GM18499 (cell line): Measurements from ENCODE around the gene SLC44A5.
A peak's percentile ranks its signal among the peaks of the same experiment; 100 is the strongest.
"Not testable (repeated sequence)": the region's sequence is repeated elsewhere in the genome, so short reads cannot be mapped to it uniquely, and the experiment has no call there.

Experiments used
- ATAC-seq: cut with Tn5 transposase; IDR thresholded peaks from one replicate; pipeline ENCODE4 v1.9.1; 2021; ENCODE audit warnings: moderate number of reproducible peaks; ENCODE audit not compliant: insufficient read depth, unreplicated experiment

The SLC44A5 gene

DNA sequence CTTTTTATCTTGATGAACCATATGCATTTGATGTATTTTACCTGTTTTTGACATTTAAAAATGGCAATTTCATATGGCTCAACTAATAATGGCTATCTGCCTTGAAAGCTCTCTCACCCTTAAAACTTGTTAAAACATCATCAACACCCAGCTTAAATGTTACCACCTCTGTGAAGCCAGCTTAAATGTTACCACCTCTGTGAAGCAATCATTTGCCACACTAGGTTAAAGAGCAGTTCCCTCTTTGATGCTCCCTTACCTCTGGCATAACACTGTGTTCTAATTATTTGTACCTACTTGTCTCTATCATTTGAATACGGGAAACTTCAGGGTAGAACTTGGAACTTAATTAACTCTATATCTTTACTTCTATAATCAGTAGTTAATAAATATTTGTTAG lies 294.7 kb downstream of the SLC44A5 start:
- ATAC-seq, result no peak

DNA sequence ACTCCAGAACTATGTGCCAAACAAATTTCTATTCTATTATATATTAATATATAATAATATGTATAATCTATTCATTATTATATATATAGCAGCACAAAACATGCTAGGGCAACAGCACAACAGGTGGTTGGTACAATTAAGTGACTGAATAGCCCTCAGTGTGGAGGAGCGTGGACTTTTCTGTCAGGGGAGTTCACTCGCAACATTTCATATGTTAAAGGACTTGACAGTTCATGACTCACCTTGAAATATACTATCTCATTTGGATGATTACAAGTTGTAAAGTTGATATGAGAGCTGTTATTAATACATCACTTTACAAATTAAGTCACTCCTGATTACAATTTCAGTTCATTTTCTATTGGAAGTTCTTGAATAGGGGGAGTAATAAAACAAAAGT lies 298.3 kb downstream of the SLC44A5 start:
- ATAC-seq, result no peak

DNA sequence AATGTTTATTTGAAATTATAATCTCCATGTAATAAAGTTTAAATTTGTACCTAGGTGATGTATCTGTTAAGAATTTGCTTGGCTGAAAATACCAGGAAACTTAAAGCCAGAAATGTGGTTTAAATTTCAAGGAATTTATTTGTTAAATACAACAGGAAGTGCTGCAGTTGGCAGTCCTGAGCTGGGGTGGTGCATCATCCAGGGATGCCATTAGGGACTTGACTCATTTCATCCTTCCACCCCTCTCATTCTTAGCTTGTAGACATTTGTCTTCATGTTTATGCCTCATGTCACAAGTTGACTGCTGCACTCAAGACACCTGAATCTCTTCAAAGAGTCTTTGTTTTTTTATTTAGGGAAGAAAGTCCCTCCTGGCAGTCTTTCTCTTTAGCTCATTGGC lies 300.8 kb downstream of the SLC44A5 start:
- ATAC-seq, result no peak

DNA sequence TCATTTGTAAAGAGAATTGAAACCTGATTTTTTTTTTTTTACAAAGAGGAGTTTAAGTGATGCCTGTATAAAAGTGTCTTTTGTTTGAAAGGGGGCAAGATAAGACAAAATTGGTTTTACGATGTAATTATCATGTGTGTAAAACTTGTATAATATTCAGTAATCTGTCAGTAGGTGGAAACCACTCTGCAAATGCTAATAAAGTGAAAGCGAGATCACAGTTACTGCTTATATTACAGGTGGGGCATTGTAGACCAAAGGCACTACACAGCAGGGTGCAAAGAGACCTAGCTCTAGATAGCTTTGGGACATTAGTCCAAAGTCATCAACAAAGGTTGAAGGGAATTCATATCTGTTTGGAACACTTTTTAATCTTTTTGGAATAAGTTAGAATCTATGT lies 302.5 kb downstream of the SLC44A5 start:
- no peak for ATAC-seq

DNA sequence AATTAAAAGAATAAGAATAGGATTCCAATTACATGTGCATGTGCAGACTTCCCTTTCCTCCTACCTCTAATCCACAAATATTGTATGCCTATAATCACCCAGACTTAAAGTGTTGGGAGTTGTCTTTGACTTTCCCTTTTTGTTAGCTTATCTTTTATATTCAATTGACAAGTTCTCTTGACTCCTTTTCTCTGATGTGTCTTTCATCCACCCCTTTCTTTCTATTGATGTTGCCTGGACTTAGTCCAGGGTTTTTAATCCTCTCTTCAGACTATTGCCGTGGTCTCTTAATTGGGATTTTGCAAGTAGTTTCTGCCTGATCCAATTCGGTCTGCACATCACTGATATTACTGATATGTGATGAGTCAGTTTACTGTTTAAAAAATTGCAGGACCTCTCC lies 305.9 kb downstream of the SLC44A5 start:
- ATAC-seq, result no peak

DNA sequence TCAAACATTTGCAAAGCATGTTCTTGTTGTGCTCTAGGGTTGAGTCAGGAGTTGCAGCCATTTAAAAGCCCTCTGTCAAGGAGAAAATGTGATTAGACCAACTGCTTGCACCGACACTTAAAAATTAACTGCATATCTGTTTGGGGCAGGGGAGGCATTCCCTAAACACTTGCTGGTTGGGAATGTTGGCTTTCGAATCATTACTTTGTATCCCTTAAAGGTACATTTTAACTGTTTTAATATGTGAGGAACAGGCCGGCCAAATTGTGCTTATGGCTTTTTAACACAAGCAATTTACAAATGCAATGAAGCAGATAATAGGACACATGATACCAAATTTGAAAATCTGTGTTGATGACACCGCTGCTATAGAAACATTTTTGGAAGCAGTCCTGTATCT lies 317.6 kb downstream of the SLC44A5 start:
- no peak for ATAC-seq

DNA sequence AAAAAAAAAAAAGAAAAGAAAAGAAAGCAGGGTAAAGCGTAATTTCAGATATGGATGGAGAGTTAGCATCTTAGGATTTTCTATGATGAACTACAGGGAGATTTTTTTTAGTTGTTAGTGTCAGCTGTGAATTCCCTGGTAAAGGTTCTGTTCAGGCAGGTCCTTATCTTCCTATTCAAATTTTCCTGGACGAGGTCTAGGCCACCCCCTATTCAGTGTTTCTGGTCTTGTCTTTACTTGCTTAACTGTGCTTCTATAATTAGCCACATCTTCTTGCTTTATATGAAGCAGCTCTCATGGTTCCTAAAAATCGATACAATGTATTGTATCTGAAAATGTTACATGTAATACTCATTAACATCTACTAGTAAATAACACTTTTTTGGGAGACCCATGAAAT lies 318.9 kb downstream of the SLC44A5 start:
- ATAC-seq, result no peak

DNA sequence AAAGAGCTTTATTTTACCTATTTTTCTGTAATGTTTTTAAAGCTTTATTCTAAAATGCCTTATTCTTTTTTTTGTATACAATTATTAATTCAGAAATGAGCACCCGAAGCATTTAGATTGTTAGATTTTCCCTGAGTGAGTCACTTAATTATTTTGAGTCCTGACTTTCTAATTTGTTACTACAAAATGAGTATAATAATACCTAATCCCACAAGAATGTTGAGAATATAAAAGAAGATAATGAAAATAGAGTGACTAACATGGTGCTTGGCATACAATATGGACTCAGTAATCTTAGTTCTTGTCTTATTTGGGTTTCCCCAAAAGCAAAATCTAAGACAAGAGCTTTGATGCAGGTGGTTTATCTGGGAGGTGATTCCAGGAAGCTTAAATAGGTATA lies 334.5 kb downstream of the SLC44A5 start:
- no peak for ATAC-seq

DNA sequence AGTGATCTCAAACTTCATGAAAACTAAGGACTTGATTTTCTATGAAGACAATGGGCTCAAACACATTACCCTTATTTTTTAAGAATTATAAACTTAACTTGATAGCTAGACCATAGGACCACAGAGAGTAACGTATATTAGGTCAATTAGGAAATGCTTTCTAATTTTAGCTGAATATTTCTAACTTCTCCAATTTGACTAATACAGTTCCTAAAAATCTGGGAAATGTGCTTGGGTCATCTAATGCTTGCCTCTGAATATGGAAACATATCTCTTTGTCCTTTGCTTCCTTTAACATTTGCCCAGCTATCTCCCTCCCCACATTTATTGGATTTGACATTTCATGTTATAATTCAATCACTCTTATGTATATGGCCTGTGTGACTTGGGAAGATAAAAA lies 335.3 kb downstream of the SLC44A5 start:
- ATAC-seq, result no peak

DNA sequence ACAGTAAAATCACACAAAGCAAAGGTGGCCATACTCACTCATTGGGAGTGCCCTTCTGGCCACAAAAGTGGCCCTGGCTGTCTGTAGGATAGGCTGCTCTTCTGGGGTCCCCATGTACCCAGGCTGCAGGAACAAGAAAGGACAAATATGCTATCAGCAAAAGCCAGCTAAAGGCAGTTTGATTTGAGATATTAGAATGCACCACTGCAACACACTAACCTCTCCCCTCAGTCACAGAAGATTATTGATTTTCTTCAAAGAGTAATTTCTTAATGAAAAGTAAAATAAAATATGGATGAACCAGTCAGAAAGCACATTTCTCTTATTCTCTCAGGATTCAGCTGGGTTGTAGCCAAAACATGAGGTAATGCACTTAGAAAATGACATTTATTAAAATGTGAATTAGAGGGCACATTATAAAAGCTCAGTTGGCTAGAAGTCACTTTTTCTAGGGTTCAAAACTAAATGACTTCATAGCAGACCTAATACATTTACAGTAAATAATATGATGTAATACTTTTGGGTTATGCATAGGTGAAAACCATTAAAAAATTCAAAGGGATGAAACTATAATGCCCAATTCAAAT lies 335.9 kb downstream of the SLC44A5 start:
- no peak for ATAC-seq

DNA sequence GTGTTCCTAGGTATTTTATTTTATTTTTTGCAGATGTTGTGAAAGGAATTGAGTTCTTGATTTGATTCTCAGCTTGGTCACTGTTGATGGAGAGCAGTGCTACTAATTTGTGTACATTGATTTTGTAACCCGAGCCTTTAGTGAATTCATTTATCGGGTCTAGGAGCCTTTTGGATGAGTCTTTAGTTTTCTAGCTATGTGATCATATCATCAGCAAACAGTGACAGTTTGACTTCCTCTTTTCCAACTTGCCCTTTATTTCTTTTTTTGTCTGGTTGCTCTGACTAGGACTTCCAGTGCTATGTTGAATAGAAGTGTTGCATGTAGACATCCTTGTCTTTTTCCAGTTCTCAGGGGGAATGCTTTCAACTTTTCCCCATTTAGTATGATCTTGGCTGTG lies 337.8 kb downstream of the SLC44A5 start:
- no peak for ATAC-seq

DNA sequence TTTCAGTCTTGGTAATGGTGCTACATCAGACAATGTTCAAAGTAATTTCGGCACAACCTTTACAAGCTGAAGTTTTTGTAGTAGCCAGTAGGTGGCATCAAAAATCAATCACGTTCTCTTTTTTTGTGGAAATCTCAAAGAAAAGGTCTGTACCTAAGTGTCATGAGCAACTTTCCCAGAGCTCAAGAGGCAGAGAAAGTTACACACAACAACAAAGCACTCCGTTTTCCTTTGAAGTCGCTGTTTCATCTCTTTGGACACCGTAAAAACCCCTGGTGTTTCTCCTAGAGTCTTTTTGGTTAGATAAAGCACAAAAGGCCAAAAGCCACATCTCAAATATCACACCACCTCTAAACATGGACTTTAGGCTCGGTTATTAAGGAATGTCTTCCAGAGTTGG lies 345.1 kb downstream of the SLC44A5 start:
- peak; percentile 82 for ATAC-seq

DNA sequence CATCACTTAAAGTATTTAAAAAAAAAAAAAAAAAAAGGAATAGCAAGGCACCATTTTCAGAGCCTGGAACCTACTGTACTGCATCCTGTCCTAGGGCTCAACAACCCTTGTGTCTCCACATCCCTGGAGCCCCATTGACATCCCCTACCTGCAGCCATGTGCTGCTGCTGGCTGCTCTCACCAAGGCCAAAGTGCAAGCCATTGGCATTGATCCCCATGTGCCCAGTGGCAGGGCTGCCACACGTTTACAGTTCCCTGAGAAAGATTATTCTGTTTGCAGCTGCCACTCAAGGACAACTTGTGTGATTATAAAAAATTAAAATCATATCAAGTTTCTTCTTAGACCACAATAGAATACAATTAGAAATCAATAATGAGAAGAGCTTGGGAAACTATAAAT lies 346.8 kb downstream of the SLC44A5 start:
- ATAC-seq, result no peak

DNA sequence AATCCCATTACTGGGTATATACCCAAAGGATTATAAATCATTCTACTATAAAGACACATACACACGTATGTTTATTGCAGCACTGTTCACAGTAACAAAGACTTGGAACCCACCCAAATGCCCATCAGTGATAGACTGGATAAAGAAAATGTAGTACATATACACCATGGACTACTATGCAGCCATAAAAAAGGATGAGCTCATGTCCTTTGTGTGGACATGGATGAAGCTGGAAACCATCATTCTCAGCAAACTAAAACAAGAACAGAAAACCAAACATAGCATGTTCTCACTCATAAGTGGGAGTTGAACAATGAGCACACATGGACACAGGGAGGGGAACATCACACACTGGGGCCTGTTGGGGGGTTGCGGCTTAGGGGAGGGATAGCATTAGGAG lies 347.3 kb downstream of the SLC44A5 start:
- ATAC-seq, result not testable (repeated sequence)

DNA sequence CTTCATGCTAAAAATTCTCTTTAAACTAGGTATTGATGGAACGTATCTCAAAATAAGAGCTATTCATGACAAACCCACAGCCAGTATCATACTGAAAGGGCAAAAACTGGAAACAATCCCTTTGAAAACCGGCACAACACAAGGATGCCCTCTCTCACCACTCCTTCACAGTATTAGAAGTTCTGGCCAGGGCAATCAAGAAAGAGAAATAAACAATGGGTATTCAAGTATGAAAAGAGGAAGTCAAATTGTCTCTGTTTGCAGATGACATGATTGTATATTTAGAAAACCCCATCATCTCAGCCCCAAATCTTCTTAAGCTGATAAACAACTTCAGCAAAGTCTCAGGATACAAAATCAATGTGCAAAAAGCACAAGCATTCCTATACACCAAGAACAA lies 349.0 kb downstream of the SLC44A5 start:
- ATAC-seq, result not testable (repeated sequence)

DNA sequence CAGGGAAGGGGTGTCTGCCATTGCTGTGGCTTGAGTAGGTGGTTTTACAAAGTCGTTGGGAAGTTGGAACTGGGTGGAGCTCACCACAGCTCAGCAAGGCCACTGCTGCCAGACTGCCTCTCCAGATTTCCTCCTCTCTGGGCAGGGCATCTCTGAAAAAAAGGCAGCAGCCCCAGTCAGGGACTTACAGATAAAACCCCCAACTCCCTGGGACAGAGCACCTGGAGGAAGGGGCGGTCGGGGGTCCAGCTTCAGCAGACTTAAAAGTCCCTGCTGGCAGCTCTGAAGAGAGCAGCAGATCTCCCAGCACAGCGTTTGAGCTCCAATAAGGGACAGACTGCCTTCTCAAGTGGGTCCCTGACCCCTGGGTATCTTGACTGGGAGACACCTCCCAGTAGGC lies 352.6 kb downstream of the SLC44A5 start:
- ATAC-seq, result no peak

DNA sequence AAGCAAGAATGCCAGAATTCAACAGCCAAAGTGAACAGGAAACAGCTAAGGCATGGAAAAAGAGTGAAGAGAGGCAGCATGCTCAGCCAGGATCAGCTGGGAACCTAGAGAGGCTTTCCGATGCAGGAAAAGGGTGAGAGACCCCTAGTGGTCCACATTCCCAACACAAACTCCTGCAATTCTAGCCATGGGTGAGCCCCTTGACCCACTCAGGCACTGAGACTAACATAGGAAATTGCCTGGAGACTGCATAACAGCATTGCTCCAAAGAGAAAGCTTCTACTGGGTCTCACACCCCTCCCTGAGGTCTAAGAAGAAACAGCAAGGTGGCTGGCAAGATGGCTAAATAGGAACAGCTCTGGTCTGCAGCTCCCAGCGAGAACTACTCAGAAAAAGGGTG lies 353.5 kb downstream of the SLC44A5 start:
- ATAC-seq, result no peak

DNA sequence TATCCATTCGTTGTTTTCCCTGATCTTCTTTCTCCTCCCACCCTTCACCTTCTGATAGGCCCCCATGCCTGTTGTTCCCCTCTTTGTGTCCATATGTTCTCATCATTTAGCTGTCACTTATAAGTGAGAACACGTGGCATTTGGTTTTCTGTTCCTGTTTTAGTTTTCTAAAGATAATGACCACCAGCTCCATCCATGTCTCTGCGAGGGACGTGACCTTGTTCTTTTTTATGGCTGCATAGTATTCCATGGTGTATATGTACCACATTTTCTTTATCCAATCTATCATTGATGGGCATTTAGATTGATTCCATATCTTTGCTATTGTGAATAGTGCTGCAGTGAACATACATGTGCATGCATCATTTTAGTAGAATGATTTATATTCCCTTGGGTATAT lies 360.8 kb downstream of the SLC44A5 start:
- ATAC-seq, result not testable (repeated sequence)

DNA sequence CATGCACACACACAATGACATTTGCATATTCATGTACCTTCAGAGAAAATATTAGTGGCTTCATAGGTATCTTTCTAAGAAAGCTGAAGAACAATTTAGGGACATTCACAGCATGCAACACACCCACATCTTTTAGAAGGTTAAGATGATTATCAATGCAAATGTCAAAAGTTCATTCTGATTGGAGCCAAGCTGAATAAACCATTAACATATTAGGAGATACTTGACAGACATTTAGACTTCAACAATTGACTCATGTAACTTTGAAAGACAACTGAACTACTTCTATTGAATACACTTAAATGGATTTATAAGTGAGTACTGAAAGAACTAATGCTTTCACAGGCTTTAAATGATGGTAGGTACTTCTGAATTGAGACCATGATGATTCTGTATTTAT lies 365.7 kb downstream of the SLC44A5 start:
- no peak for ATAC-seq

DNA sequence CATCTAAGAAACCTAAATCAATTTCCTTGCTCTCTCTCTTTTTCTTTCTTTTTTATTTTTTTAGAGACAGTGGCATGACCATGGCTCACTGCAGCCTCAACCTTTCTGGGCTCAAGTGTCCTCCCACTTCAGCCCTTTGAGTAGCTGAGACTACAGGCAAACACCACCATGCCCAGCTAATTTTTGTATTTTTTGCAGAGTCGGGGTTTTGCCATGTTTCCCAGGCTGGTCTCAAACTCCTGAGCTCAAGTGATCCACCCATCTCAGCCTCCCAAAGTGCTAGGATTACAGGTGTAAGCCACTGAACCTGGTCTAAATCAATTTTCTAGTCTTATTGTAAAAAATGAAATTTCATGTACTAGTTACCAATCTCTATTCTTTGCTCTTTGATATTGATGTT lies 367.8 kb downstream of the SLC44A5 start:
- no peak for ATAC-seq

DNA sequence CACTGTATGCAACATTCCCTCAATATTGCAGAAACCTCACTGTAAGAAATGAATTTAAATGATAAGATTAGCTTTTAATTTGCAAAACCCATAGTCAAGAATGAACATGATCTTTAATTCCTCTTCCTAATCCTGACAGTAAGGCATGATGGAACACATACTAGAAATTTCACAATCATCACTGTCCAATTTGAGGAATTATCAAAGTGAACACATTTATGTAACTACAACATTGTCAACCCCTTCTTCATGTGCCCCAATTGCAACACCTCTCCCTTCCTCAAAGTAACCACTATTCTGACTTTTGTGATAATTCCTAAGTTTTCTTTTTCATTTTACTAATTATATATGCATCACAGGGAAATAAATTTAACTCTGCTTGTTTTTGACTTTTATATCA lies 373.6 kb downstream of the SLC44A5 start:
- ATAC-seq, result no peak

DNA sequence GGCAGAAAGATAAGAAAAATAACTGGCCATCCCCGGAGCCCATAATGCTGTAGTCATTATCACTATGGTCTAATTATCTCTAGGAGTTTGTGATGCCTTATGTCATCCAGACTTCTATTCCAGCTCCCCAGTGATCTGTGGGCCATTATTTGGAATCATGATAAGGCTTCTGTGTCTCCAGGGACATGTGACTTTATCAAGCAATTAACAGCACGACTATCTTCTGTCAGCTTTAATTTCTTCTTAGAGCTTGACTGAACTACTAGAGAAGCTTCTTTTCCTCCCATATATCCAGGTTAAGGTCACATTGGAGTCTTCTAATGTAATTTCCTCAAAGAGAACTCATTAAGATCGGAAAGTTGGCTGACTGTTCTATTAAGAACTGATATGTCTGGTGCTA lies 376.4 kb downstream of the SLC44A5 start:
- no peak for ATAC-seq

DNA sequence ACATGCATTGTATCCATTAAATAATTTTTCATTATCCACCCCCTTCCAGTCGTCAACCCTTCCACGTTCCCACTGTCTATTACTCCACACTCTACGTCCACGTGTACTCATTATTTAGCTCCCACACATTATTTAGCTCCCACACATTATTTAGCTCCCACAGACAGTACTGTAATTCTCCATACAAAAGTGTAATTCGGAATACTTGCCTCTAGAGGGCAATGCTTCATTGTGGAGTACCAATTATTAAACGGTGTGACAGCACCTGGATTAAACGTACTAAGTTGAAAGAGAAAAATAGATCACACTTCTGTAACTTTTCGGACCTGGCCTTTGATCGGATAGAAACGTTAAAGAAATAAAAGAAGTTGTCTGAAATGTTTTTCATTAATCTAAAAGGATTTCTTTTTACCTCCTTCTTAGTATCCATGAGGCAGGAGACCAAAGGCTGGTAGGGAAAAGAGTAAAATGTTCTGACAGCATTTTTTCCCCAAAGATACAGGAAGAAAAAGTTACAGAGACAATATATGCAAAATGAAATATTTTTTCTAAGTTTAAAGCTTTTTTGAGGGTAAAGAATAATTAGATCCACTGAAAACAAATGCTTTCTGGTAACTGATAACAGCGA lies 377.5 kb downstream of the SLC44A5 start:
- ATAC-seq, result peak; percentile 70
